Upper lobe of left lung (tissue), 6 donors: ENCODE data around the gene TPD52L1. TPM values are rescaled to one million over a fixed set of nuclear protein-coding genes. Genes with fewer than 3 reads are reported as not detected.

ENCODE experiments used
- ATAC-seq, 2 donors: fragments of 200-7000 bp; cut with Tn5 transposase; one replicate each; pipeline ENCODE4 v1.9.1; 2022; ENCODE audit warnings: mild to moderate bottlenecking in 2 of 2, moderate library complexity in 2 of 2; ENCODE audit not compliant: low FRiP score in 2 of 2
- DNase-seq, 2 donors: peaks; one replicate each; pipeline ENCODE4 v3.0.0-alpha.2; 2019 to 2020
- H3K27ac ChIP-seq, 4 donors: fragments of 200-600 bp; sonication (generic); one replicate each; pipeline ENCODE4 v1.5.1; 2016 to 2019
- H3K27me3 ChIP-seq, 4 donors: fragments of 200-600 bp; sonication (generic); one replicate each; pipeline ENCODE4 v1.5.1; 2017 to 2019
- H3K36me3 ChIP-seq, 4 donors: fragments of 200-600 bp; sonication (generic); one replicate each; pipeline ENCODE4 v1.5.1; 2016 to 2019
- H3K4me1 ChIP-seq, 4 donors: fragments of 200-600 bp; sonication (generic); one replicate each; pipeline ENCODE4 v1.5.1; 2018 to 2019
- H3K4me3 ChIP-seq, 4 donors: fragments of 200-600 bp; sonication (generic); one replicate each; pipeline ENCODE4 v1.5.1; 2017 to 2019; ENCODE audit warnings: mild to moderate bottlenecking in 2 of 4, moderate library complexity in 1 of 4
- H3K9me3 ChIP-seq, 4 donors: fragments of 200-600 bp; sonication (generic); one replicate each; pipeline ENCODE4 v1.5.1; 2018 to 2019
- EP300 ChIP-seq, 4 donors: sonication (generic); formaldehyde crosslinking; IDR thresholded peaks; one replicate each; pipeline ENCODE4 v1.5.1; 2017; ENCODE audit warnings: antibody characterized with exemption in 4 of 4, control low read depth in 2 of 4
- POLR2A ChIP-seq, 4 donors: fragments of 450-650 bp; IDR thresholded peaks; one replicate each; pipeline ENCODE4 v1.5.1; 2016 to 2017; ENCODE audit warnings: antibody characterized with exemption in 4 of 4, mild to moderate bottlenecking in 2 of 4
- POLR2AphosphoS5 ChIP-seq, 2 donors: sonication (generic); formaldehyde crosslinking; IDR thresholded peaks; one replicate each; pipeline ENCODE4 v1.5.1; 2017; ENCODE audit warnings: antibody characterized with exemption in 2 of 2
- WGBS, 2 donors: methylation state at CpG; one replicate each; pipeline ENCODE4 v1.1.5; 2017 to 2018; 5-methylcytosine and 5-hydroxymethylcytosine counted together
- total RNA-seq, 6 donors: library from RNA; depleted of rRNA in 4 of 6; stranded (reverse); fragments of >200 nt in 4 of 6; gene quantifications; one replicate each; pipeline versions ENCODE4 v1.1.0 to v1.2.1, GENCODE V29; 2016 to 2021
- TF ChIP-seq, protein P1 (sequence below), 6 experiments: fragments of 450-650 bp in 4 of 6; fragments of 200-600 bp in 2 of 6; sonication (generic) in 2 of 6; IDR thresholded peaks; one replicate each; pipeline ENCODE4 v1.5.1; 2016 to 2019; ENCODE audit warnings: antibody characterized with exemption in 6 of 6
- donor health status: DM: no; HTN: no; CAD: no; lungs with moderate emphysema.
- donor health status: DM: no; HTN: yes; CAD: no; lungs with severe emphysema.

The TPD52L1 gene
- total RNA-seq, 6 donors from 2014 or later, result 15.5 to 63.4 (median 32.2) TPM

DNA sequence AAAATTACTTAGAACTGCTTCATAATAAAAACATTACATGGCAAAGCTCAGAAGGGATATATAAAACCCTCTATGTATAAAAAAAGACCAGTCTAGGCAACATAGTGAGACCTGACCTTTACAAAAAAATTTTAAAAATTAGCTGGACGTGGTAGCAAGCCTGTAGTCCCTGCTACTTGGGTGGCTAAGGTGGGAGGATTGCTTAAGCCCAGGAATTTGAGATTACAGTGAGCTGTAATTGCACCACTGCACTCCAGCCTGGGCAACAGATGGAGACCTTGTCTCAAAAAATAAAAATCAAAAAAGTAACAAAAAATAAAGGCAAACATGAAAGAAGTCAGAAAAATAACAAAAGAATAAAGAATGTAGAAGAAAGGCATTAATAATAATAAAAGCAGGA, 21.5 kb upstream of the TPD52L1 start:
- 61 to 67% methylated on average over 1 of the region's 1 CpG for WGBS, 2 donors
- H3K9me3 ChIP-seq, result no peaks in the 10 kb centered on the region
- no peak for DNase-seq
- H3K27ac ChIP-seq, result no peak overlapping the region
- H3K27me3 ChIP-seq, result no peaks in the 10 kb centered on the region
- no peak overlapping the region for H3K4me3 ChIP-seq
- H3K4me1 ChIP-seq, result no peaks in the 10 kb centered on the region
- TF ChIP-seq POLR2A (IDR thresholded peaks at IDR 0.05) (no peak), EP300 (IDR thresholded peaks at IDR 0.05) (no peak), POLR2AphosphoS5 (IDR thresholded peaks at IDR 0.05) (no peak)
- TF ChIP-seq, protein P1, sequence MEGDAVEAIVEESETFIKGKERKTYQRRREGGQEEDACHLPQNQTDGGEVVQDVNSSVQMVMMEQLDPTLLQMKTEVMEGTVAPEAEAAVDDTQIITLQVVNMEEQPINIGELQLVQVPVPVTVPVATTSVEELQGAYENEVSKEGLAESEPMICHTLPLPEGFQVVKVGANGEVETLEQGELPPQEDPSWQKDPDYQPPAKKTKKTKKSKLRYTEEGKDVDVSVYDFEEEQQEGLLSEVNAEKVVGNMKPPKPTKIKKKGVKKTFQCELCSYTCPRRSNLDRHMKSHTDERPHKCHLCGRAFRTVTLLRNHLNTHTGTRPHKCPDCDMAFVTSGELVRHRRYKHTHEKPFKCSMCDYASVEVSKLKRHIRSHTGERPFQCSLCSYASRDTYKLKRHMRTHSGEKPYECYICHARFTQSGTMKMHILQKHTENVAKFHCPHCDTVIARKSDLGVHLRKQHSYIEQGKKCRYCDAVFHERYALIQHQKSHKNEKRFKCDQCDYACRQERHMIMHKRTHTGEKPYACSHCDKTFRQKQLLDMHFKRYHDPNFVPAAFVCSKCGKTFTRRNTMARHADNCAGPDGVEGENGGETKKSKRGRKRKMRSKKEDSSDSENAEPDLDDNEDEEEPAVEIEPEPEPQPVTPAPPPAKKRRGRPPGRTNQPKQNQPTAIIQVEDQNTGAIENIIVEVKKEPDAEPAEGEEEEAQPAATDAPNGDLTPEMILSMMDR (IDR thresholded peaks at IDR 0.05), result no peak
- no peak for ATAC-seq
- H3K36me3 ChIP-seq, result no peaks in the 10 kb centered on the region

DNA sequence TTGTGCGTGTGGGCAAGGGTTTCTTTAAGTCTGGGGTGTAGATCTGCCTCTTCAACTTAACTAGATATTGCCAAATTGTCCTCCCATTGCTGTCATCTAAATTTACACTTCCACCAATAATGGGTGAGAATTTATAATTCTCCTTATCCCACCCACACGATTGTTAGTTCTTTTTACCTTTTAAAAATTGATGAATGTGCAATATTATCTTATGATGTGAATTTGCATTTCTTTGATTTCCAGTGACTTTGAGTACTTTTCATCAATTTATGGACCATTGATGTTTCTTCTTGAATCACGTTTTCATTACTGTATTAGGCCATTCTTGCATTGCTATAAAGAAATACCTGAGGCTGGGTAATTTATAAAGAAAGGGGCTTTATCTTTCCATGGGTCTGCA, 17.2 kb upstream of the TPD52L1 start:
- TF ChIP-seq, protein P1 (IDR thresholded peaks at IDR 0.05), result no peak
- TF ChIP-seq EP300 (IDR thresholded peaks at IDR 0.05) (no peak), POLR2AphosphoS5 (IDR thresholded peaks at IDR 0.05) (no peak), POLR2A (IDR thresholded peaks at IDR 0.05) (no peak)
- ATAC-seq, result no peak
- 84 to 87% methylated on average over 3 of the region's 3 CpGs for WGBS, 2 donors
- no peak overlapping the region for H3K4me3 ChIP-seq
- no peaks in the 10 kb centered on the region for H3K27me3 ChIP-seq
- no peaks in the 10 kb centered on the region for H3K4me1 ChIP-seq
- no peaks in the 10 kb centered on the region for H3K9me3 ChIP-seq
- H3K36me3 ChIP-seq, result no peaks in the 10 kb centered on the region
- no peak for DNase-seq
- H3K27ac ChIP-seq, result no peak overlapping the region

DNA sequence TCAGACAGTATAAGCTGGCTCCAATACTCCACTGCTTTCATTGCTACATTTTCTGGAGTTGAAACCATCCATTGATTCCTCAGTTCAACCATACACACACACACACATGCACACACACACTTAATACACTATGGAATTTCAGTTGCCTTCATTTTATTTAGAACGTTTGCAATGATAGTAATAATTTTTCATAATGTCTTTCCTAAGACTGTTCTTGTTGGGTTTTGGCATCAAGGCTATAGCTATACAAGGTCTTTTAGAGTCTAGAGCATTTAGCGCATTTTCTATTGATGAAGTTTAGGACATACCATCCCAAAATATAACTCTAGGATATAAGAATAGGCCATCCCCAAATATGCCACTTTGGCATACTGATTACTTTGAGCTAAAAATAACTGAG, 15.5 kb upstream of the TPD52L1 start:
- Histone ChIP-seq H3K4me3 (no peak overlapping the region), H3K4me1 (no peaks in the 10 kb centered on the region), H3K27ac (no peak overlapping the region), H3K36me3 (no peaks in the 10 kb centered on the region), H3K9me3 (no peaks in the 10 kb centered on the region), H3K27me3 (no peaks in the 10 kb centered on the region)
- TF ChIP-seq, protein P1 (IDR thresholded peaks at IDR 0.05), result no peak
- no peak for TF ChIP-seq EP300 (IDR thresholded peaks at IDR 0.05)
- TF ChIP-seq POLR2AphosphoS5 (IDR thresholded peaks at IDR 0.05), result no peak
- TF ChIP-seq POLR2A (IDR thresholded peaks at IDR 0.05), result no peak
- DNase-seq, result no peak
- WGBS, 2 donors, result 89 to 93% methylated on average over 2 of the region's 2 CpGs
- no peak for ATAC-seq

DNA sequence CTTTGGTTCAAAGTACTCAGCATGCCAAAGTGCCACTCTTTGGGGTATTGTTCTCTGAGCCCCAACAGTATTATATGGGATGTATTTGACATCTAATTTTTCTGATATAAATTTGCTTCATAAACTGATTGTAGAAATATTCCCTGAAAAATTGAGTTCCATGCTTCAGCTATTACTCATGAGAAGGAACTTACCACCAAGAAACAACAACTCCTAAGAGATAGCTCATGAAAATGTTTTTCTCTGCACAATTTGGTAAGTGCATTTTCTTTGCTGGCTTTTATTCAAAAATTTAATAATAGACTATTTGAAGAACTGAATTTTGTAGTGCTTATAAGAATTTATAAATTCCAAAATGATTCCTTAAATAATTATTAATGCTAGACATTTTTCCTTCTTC, 12.8 kb upstream of the TPD52L1 start:
- Histone ChIP-seq H3K4me1 (no peaks in the 10 kb centered on the region), H3K9me3 (no peaks in the 10 kb centered on the region), H3K27ac (no peak overlapping the region), H3K4me3 (no peak overlapping the region), H3K36me3 (no peaks in the 10 kb centered on the region), H3K27me3 (no peaks in the 10 kb centered on the region)
- ATAC-seq (no peak), DNase-seq (no peak)
- TF ChIP-seq POLR2AphosphoS5 (IDR thresholded peaks at IDR 0.05), result no peak
- no peak for TF ChIP-seq POLR2A (IDR thresholded peaks at IDR 0.05)
- no peak for TF ChIP-seq EP300 (IDR thresholded peaks at IDR 0.05)
- TF ChIP-seq, protein P1 (IDR thresholded peaks at IDR 0.05), result no peak

DNA sequence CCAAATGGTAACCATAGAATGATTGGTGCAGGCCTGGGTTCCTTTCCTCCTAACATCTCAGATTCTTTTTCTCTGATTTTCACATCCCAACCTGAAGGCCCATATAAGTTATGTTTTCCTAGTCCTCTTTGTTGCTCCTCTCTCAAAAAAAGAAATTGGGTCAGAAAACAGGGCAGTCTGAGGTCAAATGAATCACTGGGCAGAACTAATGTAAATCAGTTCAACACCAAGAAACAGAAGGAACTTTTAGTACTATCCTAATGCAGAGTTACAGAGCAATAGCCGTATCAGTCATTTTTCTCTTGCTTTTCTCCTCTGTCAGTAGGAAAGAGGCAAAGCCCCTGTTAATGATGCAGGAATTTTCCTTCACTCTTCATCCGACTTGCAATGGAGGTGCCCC, 11.0 kb upstream of the TPD52L1 start:
- no peak for DNase-seq
- no peak for ATAC-seq
- Histone ChIP-seq H3K36me3 (no peaks in the 10 kb centered on the region), H3K4me3 (no peak overlapping the region), H3K27ac (no peak overlapping the region), H3K27me3 (no peaks in the 10 kb centered on the region), H3K4me1 (no peaks in the 10 kb centered on the region), H3K9me3 (no peaks in the 10 kb centered on the region)
- no peak for TF ChIP-seq POLR2A (IDR thresholded peaks at IDR 0.05)
- 88 to 94% methylated on average over 2 of the region's 2 CpGs for WGBS, 2 donors
